OCI-LY3 (cell line): ENCODE results near the gene CERT1.
A peak's percentile ranks its signal among the peaks of the same experiment; 100 is the strongest.
"Not testable (repeated sequence)": the region's sequence is repeated elsewhere in the genome, so short reads cannot be mapped to it uniquely, and the experiment has no call there.

ENCODE experiments used
- H2AFZ ChIP-seq: fragments of 200-600, 300-600 bp; shearing (Covaris generic); 2 replicates; pipeline ENCODE4 v1.6.0; 2014; ENCODE audit warnings: antibody characterized with exemption, low read depth, low read length
- H3K27ac ChIP-seq: fragments of 200-600, 300-600 bp; sonication (generic); 2 replicates; pipeline ENCODE4 v1.5.1; 2014; ENCODE audit warnings: mild to moderate bottlenecking, low read length, moderate library complexity, mixed read lengths
- H3K27me3 ChIP-seq: fragments of 200-600, 300-600 bp; sonication (generic); 2 replicates; pipeline ENCODE4 v1.6.1; 2014; ENCODE audit warnings: low read depth, low read length, mixed read lengths
- H3K36me3 ChIP-seq: fragments of 200-600, 300-600 bp; sonication (generic); replicated peaks from 2 replicates; pipeline ENCODE3; 2014; ENCODE audit warnings: low read depth, low read length, mixed read lengths
- H3K4me1 ChIP-seq: fragments of 300-600, 200-600 bp; sonication (generic); 2 replicates; pipeline ENCODE4 v1.6.1; 2014; ENCODE audit warnings: low read length, mixed read lengths
- H3K4me2 ChIP-seq: fragments of 200-600, 300-600 bp; sonication (generic); 2 replicates; pipeline ENCODE4 v1.6.1; 2014; ENCODE audit warnings: low read length, mixed read lengths
- H3K4me3 ChIP-seq: fragments of 300-600, 200-600 bp; sonication (generic); 2 replicates; pipeline ENCODE4 v1.5.1; 2014; ENCODE audit warnings: antibody characterized with exemption, mild to moderate bottlenecking, low read length, moderate library complexity
- H3K79me2 ChIP-seq: fragments of 300-600, 200-600 bp; shearing (Covaris generic); 2 replicates; pipeline ENCODE4 v1.6.1; 2014; ENCODE audit warnings: mild to moderate bottlenecking, low read length, mixed read lengths
- H3K9ac ChIP-seq: fragments of 300-600, 200-600 bp; shearing (Covaris generic); 2 replicates; pipeline ENCODE4 v1.6.0; 2014; ENCODE audit warnings: mild to moderate bottlenecking, low read length, moderate library complexity
- H3K9me3 ChIP-seq: fragments of 200-600, 300-600 bp; shearing (Covaris generic); 2 replicates; pipeline ENCODE4 v1.6.1; 2014; ENCODE audit warnings: low read length, mixed read lengths; ENCODE audit not compliant: insufficient read depth
- H4K20me1 ChIP-seq: fragments of 200-600, 300-600 bp; sonication (generic); 2 replicates; pipeline ENCODE4 v1.6.1; 2016; ENCODE audit warnings: low read length, mixed read lengths; ENCODE audit not compliant: insufficient read depth
- CTCF ChIP-seq: fragments of 200-600, 300-600 bp; sonication (generic); IDR thresholded peaks from 2 replicates; pipeline ENCODE4 v1.5.1; 2014; ENCODE audit warnings: antibody characterized with exemption, low read length, low read depth
- EZH2phosphoT487 ChIP-seq: fragments of 200-600 bp; shearing (Covaris generic); IDR thresholded peaks from 2 replicates; pipeline ENCODE4 v1.6.1; 2018; ENCODE audit warnings: antibody characterized with exemption, mixed run types, low read depth

The CERT1 gene

GRCh38 chr5:75511435-75512382 is at the start of gene CERT1, which contains the start of gene POLK:
Gene CERT1 (minus strand): TSS chr5:75511629. CDS start chr5:75511207, 422 bp downstream.
Gene POLK (plus strand): TSS chr5:75511891.
- Histone ChIP-seq H3K9me3 (no peaks in the 10 kb centered on the region), H3K9ac (peak within 1 kb of the TSS; percentile 85), H3K27ac (peak within 1 kb of the TSS; percentile 74), H3K4me3 (peak within 1 kb of the TSS; percentile 88), H3K79me2 (peaks cover 94% of the 10 kb centered on the region), H3K4me1 (peaks cover 27% of the 10 kb centered on the region), H3K4me2 (peak within 1 kb of the TSS; percentile 87), H3K27me3 (no peaks in the 10 kb centered on the region), H2AFZ (peak within 1 kb of the TSS; percentile 67), H3K36me3 (peaks cover 2% of the 10 kb centered on the region), H4K20me1 (peaks cover 1% of the 10 kb centered on the region; the same call in 1 of the 2 replicates)
- TF ChIP-seq EZH2phosphoT487 = no peak
- no peak for TF ChIP-seq CTCF

- not testable (repeated sequence) for H3K27ac ChIP-seq, H3K9ac ChIP-seq, H3K4me1 ChIP-seq, H3K79me2 ChIP-seq, H3K27me3 ChIP-seq, H3K9me3 ChIP-seq, H4K20me1 ChIP-seq, H3K36me3 ChIP-seq, H2AFZ ChIP-seq, H3K4me2 ChIP-seq, H3K4me3 ChIP-seq
Observed at GRCh38 chr5:75560655-75561054, 49.2 kb upstream of the CERT1 start.

- Histone ChIP-seq H3K4me2 (no peak overlapping the region), H2AFZ (no peak overlapping the region), H4K20me1 (no peaks in the 10 kb centered on the region), H3K9ac (no peak overlapping the region), H3K9me3 (no peaks in the 10 kb centered on the region), H3K4me1 (no peaks in the 10 kb centered on the region), H3K27ac (no peak overlapping the region), H3K27me3 (no peaks in the 10 kb centered on the region), H3K4me3 (no peak overlapping the region), H3K79me2 (no peaks in the 10 kb centered on the region), H3K36me3 (no peaks in the 10 kb centered on the region)
- TF ChIP-seq EZH2phosphoT487 = no peak
- TF ChIP-seq CTCF = no peak
Observed at GRCh38 chr5:75558981-75559632, 47.7 kb upstream of the CERT1 start.

GRCh38 chr5:75558221-75558620 is 46.8 kb upstream of the CERT1 start:
- no peak for TF ChIP-seq CTCF
- TF ChIP-seq EZH2phosphoT487 = no peak
- H3K79me2 ChIP-seq = no peaks in the 10 kb centered on the region

More at GRCh38 chr5:75558221-75558620, 46.8 kb upstream of the CERT1 start:
- no peak overlapping the region for H3K4me3 ChIP-seq
- H3K9ac ChIP-seq = no peak overlapping the region
- no peaks in the 10 kb centered on the region for H3K36me3 ChIP-seq
- no peak overlapping the region for H3K4me2 ChIP-seq
- H3K27me3 ChIP-seq = no peaks in the 10 kb centered on the region
- no peak overlapping the region for H3K27ac ChIP-seq
- no peaks in the 10 kb centered on the region for H3K9me3 ChIP-seq
- no peaks in the 10 kb centered on the region for H4K20me1 ChIP-seq
- no peak overlapping the region for H2AFZ ChIP-seq
- no peaks in the 10 kb centered on the region for H3K4me1 ChIP-seq
